ENCODE data around the gene KCNJ11.

The KCNJ11 gene

GRCh38 chr11:17391493-17392355 lies 3.3 kb upstream of the KCNJ11 start:
- no peak for FAIRE-seq
- no peak for DNase-seq (ENCODE audit: low spot score)

- no peak for FAIRE-seq
Measured at GRCh38 chr11:17389957-17390649, 1.6 kb upstream of the KCNJ11 start.

GRCh38 chr11:17389211-17389956 lies 925 bp upstream of the KCNJ11 start:
- DNase-seq (ENCODE audit: low spot score) (no peak), FAIRE-seq (no peak)

More at GRCh38 chr11:17389957-17390649, 1.6 kb upstream of the KCNJ11 start:
- DNase-seq (ENCODE audit: low spot score), result no peak

- no peak for FAIRE-seq
- DNase-seq (ENCODE audit: low spot score), result no peak
Measured at GRCh38 chr11:17387811-17388210, 648 bp downstream of the KCNJ11 start.

- no peak for FAIRE-seq
- DNase-seq (ENCODE audit: low spot score), result no peak
Measured at GRCh38 chr11:17387254-17387653, 1.2 kb downstream of the KCNJ11 start.

GRCh38 chr11:17386331-17387084 lies 2.0 kb downstream of the KCNJ11 start:
- FAIRE-seq (no peak), DNase-seq (ENCODE audit: low spot score) (peak; percentile 6)

GRCh38 chr11:17385926-17386325 lies 2.5 kb downstream of the KCNJ11 start:
- no peak for FAIRE-seq
- DNase-seq (ENCODE audit: low spot score), result no peak

- FAIRE-seq, result no peak
- DNase-seq (ENCODE audit: low spot score), result no peak
Measured at GRCh38 chr11:17385492-17385891, 3.0 kb downstream of the KCNJ11 start.

GRCh38 chr11:17384002-17384511 lies 4.4 kb downstream of the KCNJ11 start:
- DNase-seq (ENCODE audit: low spot score) (peak; percentile 49), FAIRE-seq (no peak)

GRCh38 chr11:17383461-17383860 lies 5.0 kb downstream of the KCNJ11 start:
- FAIRE-seq (no peak), DNase-seq (ENCODE audit: low spot score) (no peak)

- FAIRE-seq (no peak), DNase-seq (ENCODE audit: low spot score) (no peak)
Measured at GRCh38 chr11:17382046-17382728, 6.3 kb downstream of the KCNJ11 start.

GRCh38 chr11:17381156-17381555 lies 7.3 kb downstream of the KCNJ11 start:
- DNase-seq (ENCODE audit: low spot score) (no peak), FAIRE-seq (no peak)

- FAIRE-seq (no peak), DNase-seq (ENCODE audit: low spot score) (no peak)
Measured at GRCh38 chr11:17379383-17380180, 8.9 kb downstream of the KCNJ11 start.

- no peak for FAIRE-seq
- DNase-seq (ENCODE audit: low spot score), result no peak
Measured at GRCh38 chr11:17378655-17379054, 9.8 kb downstream of the KCNJ11 start.

GRCh38 chr11:17376493-17376892 lies 12.0 kb downstream of the KCNJ11 start:
- no peak for FAIRE-seq
- no peak for DNase-seq (ENCODE audit: low spot score)

- no peak for FAIRE-seq
Measured at GRCh38 chr11:17375547-17375946, 12.9 kb downstream of the KCNJ11 start.

GRCh38 chr11:17371614-17372013 lies 16.8 kb downstream of the KCNJ11 start:
- FAIRE-seq, result no peak
- no peak for DNase-seq (ENCODE audit: low spot score)

More at GRCh38 chr11:17375547-17375946, 12.9 kb downstream of the KCNJ11 start:
- DNase-seq (ENCODE audit: low spot score), result no peak

GRCh38 chr11:17369684-17370243 lies 18.7 kb downstream of the KCNJ11 start:
- no peak for FAIRE-seq

GRCh38 chr11:17369094-17369493 lies 19.4 kb downstream of the KCNJ11 start:
- DNase-seq (ENCODE audit: low spot score), result no peak
- no peak for FAIRE-seq

More at GRCh38 chr11:17369684-17370243, 18.7 kb downstream of the KCNJ11 start:
- no peak for DNase-seq (ENCODE audit: low spot score)
